ENCODE data around the gene ARSA.
"Not testable (repeated sequence)": the region's sequence is repeated elsewhere in the genome, so short reads cannot be mapped to it uniquely, and the experiment has no call there.

- TF ChIP-seq CTCF, POLR2A (IDR thresholded peaks at IDR 0.05): not testable (repeated sequence)
These were observed 13.7 kb downstream of the ARSA start for GRCh38 chr22:50614296-50614695.
